DND-41 (cell line): ENCODE results near the gene CPED1.

Source experiments
- ATAC-seq: fragments of 200-7000 bp; cut with Tn5 transposase; 3 replicates; pipeline ENCODE4 v1.9.1; 2021; ENCODE audit warnings: low read depth; ENCODE audit not compliant: insufficient read depth
- DNase-seq: peaks from one replicate; pipeline ENCODE4 v3.0.0-alpha.2; 2020
- H2AFZ ChIP-seq: 2 replicates; pipeline ENCODE4 v1.6.0; 2012; ENCODE audit warnings: low read depth, low read length
- H3K27ac ChIP-seq: 2 replicates; pipeline ENCODE4 v1.5.1; 2012; ENCODE audit warnings: low read length, inconsistent platforms
- H3K27me3 ChIP-seq: fragments of 200-600 bp; sonication (generic); 2 replicates; pipeline ENCODE4 v1.6.0; 2012; ENCODE audit warnings: low read length, mild to moderate bottlenecking, inconsistent platforms; ENCODE audit not compliant: insufficient read depth, poor library complexity
- H3K36me3 ChIP-seq: 2 replicates; pipeline ENCODE4 v1.5.1; 2012; ENCODE audit warnings: low read length, inconsistent platforms; ENCODE audit not compliant: insufficient read depth
- H3K4me1 ChIP-seq: 2 replicates; pipeline ENCODE4 v1.5.1; 2012; ENCODE audit warnings: mild to moderate bottlenecking, low read length; ENCODE audit not compliant: insufficient read depth
- H3K4me2 ChIP-seq: 2 replicates; pipeline ENCODE4 v1.6.0; 2012; ENCODE audit warnings: mild to moderate bottlenecking, moderate library complexity, low read length, inconsistent platforms; ENCODE audit not compliant: insufficient read depth
- H3K4me3 ChIP-seq, 2 experiments: fragments of 200-600 bp in 1 of 2; shearing (Covaris generic) in 1 of 2; 2 replicates each; pipeline ENCODE4 v1.5.1; 2012 to 2016; ENCODE audit warnings: inconsistent platforms in 2 of 2, low read length in 2 of 2, mild to moderate bottlenecking in 2 of 2, low read depth in 1 of 2, moderate library complexity in 1 of 2
- H3K79me2 ChIP-seq: 2 replicates; pipeline ENCODE4 v1.6.0; 2012; ENCODE audit warnings: low read length, inconsistent platforms; ENCODE audit not compliant: insufficient read depth
- H3K9ac ChIP-seq: 2 replicates; pipeline ENCODE4 v1.6.0; 2012; ENCODE audit warnings: low read depth, mild to moderate bottlenecking, inconsistent platforms, low read length, moderate library complexity
- H3K9me3 ChIP-seq: 2 replicates; pipeline ENCODE4 v1.5.1; 2012; ENCODE audit warnings: low read length, moderate library complexity, mild to moderate bottlenecking, inconsistent platforms; ENCODE audit not compliant: insufficient read depth, severe bottlenecking
- H4K20me1 ChIP-seq: 2 replicates; pipeline ENCODE4 v1.6.0; 2012; ENCODE audit warnings: low read length; ENCODE audit not compliant: insufficient read depth
- CTCF ChIP-seq: IDR thresholded peaks from 2 replicates; pipeline ENCODE4 v1.5.1; 2012; ENCODE audit warnings: borderline replicate concordance, low read length, moderate library complexity, mild to moderate bottlenecking; ENCODE audit not compliant: poor library complexity, severe bottlenecking; ENCODE audit errors: extremely low read depth
- EZH2 ChIP-seq: IDR thresholded peaks from 3 replicates; pipeline ENCODE4 v1.6.1; 2012; ENCODE audit warnings: borderline replicate concordance, low read depth, mild to moderate bottlenecking, moderate library complexity, low read length, inconsistent platforms; ENCODE audit not compliant: severe bottlenecking

The CPED1 gene

GRCh38 chr7:121279822-121280221 is 291.3 kb downstream of the CPED1 start:
- no peak overlapping the region for H3K4me2 ChIP-seq
- H2AFZ ChIP-seq = no peak overlapping the region

GRCh38 chr7:121280656-121281055 is 292.1 kb downstream of the CPED1 start:
- no peak for DNase-seq
- 0 out of 2 replicates have a peak, but pooled peaks cover 3% of the 10 kb centered on the region for H3K36me3 ChIP-seq
- TF ChIP-seq EZH2 (no peak), CTCF (no peak)
- no peak overlapping the region for H3K4me3 ChIP-seq
- H3K9ac ChIP-seq = no peak overlapping the region
- H3K27me3 ChIP-seq = no peaks in the 10 kb centered on the region
- peaks cover 12% of the 10 kb centered on the region for H3K9me3 ChIP-seq
- H3K79me2 ChIP-seq = no peaks in the 10 kb centered on the region
- H3K4me2 ChIP-seq = no peak overlapping the region
- H3K27ac ChIP-seq = no peak overlapping the region
- no peaks in the 10 kb centered on the region for H4K20me1 ChIP-seq
- no peak overlapping the region for H2AFZ ChIP-seq
- H3K4me1 ChIP-seq = 0 out of 2 replicates have a peak, but pooled peaks cover 3% of the 10 kb centered on the region
- ATAC-seq = no peak

More at GRCh38 chr7:121279822-121280221, 291.3 kb downstream of the CPED1 start:
- Histone ChIP-seq H3K4me1 (0 out of 2 replicates have a peak, but pooled peaks cover 3% of the 10 kb centered on the region), H3K9me3 (peaks cover 6% of the 10 kb centered on the region), H3K9ac (no peak overlapping the region), H3K4me3 (no peak overlapping the region), H3K79me2 (no peaks in the 10 kb centered on the region), H4K20me1 (no peaks in the 10 kb centered on the region), H3K27me3 (no peaks in the 10 kb centered on the region), H3K27ac (no peak overlapping the region), H3K36me3 (no peaks in the 10 kb centered on the region)
- no peak for ATAC-seq
- no peak for DNase-seq
- no peak for TF ChIP-seq EZH2
- no peak for TF ChIP-seq CTCF

- H3K4me1 ChIP-seq = 0 out of 2 replicates have a peak, but pooled peaks cover 3% of the 10 kb centered on the region
- H3K27ac ChIP-seq = no peak overlapping the region
- no peaks in the 10 kb centered on the region for H3K27me3 ChIP-seq
- H3K4me2 ChIP-seq = no peak overlapping the region
- no peaks in the 10 kb centered on the region for H4K20me1 ChIP-seq
- DNase-seq (no peak), ATAC-seq (no peak)
- no peak overlapping the region for H3K9ac ChIP-seq
- peaks cover 12% of the 10 kb centered on the region for H3K9me3 ChIP-seq
- H3K4me3 ChIP-seq = no peak overlapping the region
- H3K79me2 ChIP-seq = no peaks in the 10 kb centered on the region
- no peak overlapping the region for H2AFZ ChIP-seq
- TF ChIP-seq EZH2 (no peak), CTCF (no peak)
- H3K36me3 ChIP-seq = 0 out of 2 replicates have a peak, but pooled peaks cover 3% of the 10 kb centered on the region
Observed at GRCh38 chr7:121282129-121282528, 293.6 kb downstream of the CPED1 start.
